Urinary bladder (tissue), 2 donors: Measurements from ENCODE around the gene CYTH2. TPM values are rescaled to one million over a fixed set of nuclear protein-coding genes. Genes with fewer than 3 reads are reported as not detected.

Source experiments
- polyA plus RNA-seq: library from polyadenylated mRNA; stranded (reverse); fragments of 200-250 nt; gene quantifications from one replicate; pipeline ENCODE4 v1.2.3, GENCODE V29; 2013
- total RNA-seq: library from RNA; depleted of rRNA; stranded (reverse); fragments of >200 nt; gene quantifications from one replicate; pipeline ENCODE4 v1.2.3, GENCODE V29; 2014
- donor health status: healthy.

The CYTH2 gene
- total and polyA plus RNA-seq, 2 donors: 30.6 to 51.9 TPM

Other genes with a start within 250 kb of the CYTH2 start
- gene CARD8, start 213.5 kb upstream of the CYTH2 start, total RNA-seq: 81.3 TPM
- gene CARD8, start 213.5 kb upstream of the CYTH2 start, polyA plus RNA-seq: 29.0 TPM
- 6.6 TPM for gene ZNF114, start 199.3 kb upstream of the CYTH2 start, total RNA-seq
- 0.24 TPM for gene ZNF114, start 199.3 kb upstream of the CYTH2 start, polyA plus RNA-seq
- gene EMP3, start 143.8 kb upstream of the CYTH2 start, total RNA-seq: 81.3 TPM
- gene EMP3, start 143.8 kb upstream of the CYTH2 start, polyA plus RNA-seq: 159 TPM
- gene TMEM143, start 105.4 kb upstream of the CYTH2 start, total RNA-seq: 4.3 TPM
- gene TMEM143, start 105.4 kb upstream of the CYTH2 start, polyA plus RNA-seq: 10.2 TPM
- gene SYNGR4, start 105.0 kb upstream of the CYTH2 start, total RNA-seq: not detected
- gene SYNGR4, start 105.0 kb upstream of the CYTH2 start, polyA plus RNA-seq: not detected
- 68.7 TPM for gene KDELR1, start 77.8 kb upstream of the CYTH2 start, total RNA-seq
- gene KDELR1, start 77.8 kb upstream of the CYTH2 start, polyA plus RNA-seq: 144 TPM
- 1.9 TPM for gene GRIN2D, start 75.7 kb upstream of the CYTH2 start, total RNA-seq
- gene GRIN2D, start 75.7 kb upstream of the CYTH2 start, polyA plus RNA-seq: 0.30 TPM
- 13.6 TPM for gene GRWD1, start 23.4 kb upstream of the CYTH2 start, total RNA-seq
- 22.2 TPM for gene GRWD1, start 23.4 kb upstream of the CYTH2 start, polyA plus RNA-seq
- gene KCNJ14, start 13.8 kb upstream of the CYTH2 start, total RNA-seq: 0.42 TPM
- 0.33 TPM for gene KCNJ14, start 13.8 kb upstream of the CYTH2 start, polyA plus RNA-seq
- 0.42 TPM for gene LMTK3, start 42.5 kb downstream of the CYTH2 start, total RNA-seq
- gene LMTK3, start 42.5 kb downstream of the CYTH2 start, polyA plus RNA-seq: 0.72 TPM
- 0.42 TPM for gene SULT2B1, start 82.8 kb downstream of the CYTH2 start, total RNA-seq
- gene SULT2B1, start 82.8 kb downstream of the CYTH2 start, polyA plus RNA-seq: 0.30 TPM
- not detected for gene SPACA4, start 137.4 kb downstream of the CYTH2 start, total RNA-seq
- not detected for gene SPACA4, start 137.4 kb downstream of the CYTH2 start, polyA plus RNA-seq
- 0.58 TPM for gene FAM83E, start 145.7 kb downstream of the CYTH2 start, total RNA-seq
- 1.1 TPM for gene FAM83E, start 145.7 kb downstream of the CYTH2 start, polyA plus RNA-seq
- gene RPL18, start 149.8 kb downstream of the CYTH2 start, total RNA-seq: 1,113 TPM
- 2,167 TPM for gene RPL18, start 149.8 kb downstream of the CYTH2 start, polyA plus RNA-seq
- 4.9 TPM for gene SPHK2, start 150.1 kb downstream of the CYTH2 start, total RNA-seq
- 22.0 TPM for gene SPHK2, start 150.1 kb downstream of the CYTH2 start, polyA plus RNA-seq
- gene DBP, start 168.0 kb downstream of the CYTH2 start, total RNA-seq: 4.6 TPM
- 12.3 TPM for gene DBP, start 168.0 kb downstream of the CYTH2 start, polyA plus RNA-seq
- gene CA11, start 176.8 kb downstream of the CYTH2 start, total RNA-seq: 1.8 TPM
- gene CA11, start 176.8 kb downstream of the CYTH2 start, polyA plus RNA-seq: 13.4 TPM
- gene NTN5, start 203.6 kb downstream of the CYTH2 start, total RNA-seq: 0.53 TPM
- gene NTN5, start 203.6 kb downstream of the CYTH2 start, polyA plus RNA-seq: 0.80 TPM
- gene FUT2, start 226.6 kb downstream of the CYTH2 start, total RNA-seq: 0.79 TPM
- gene FUT2, start 226.6 kb downstream of the CYTH2 start, polyA plus RNA-seq: 0.41 TPM